CD4-positive, alpha-beta T cell treated with Interleukin-2 at 100 ng/mL for 4 hours (primary cell): ENCODE measurements around the gene ASTN1.

ENCODE experiments used
- DNase-seq: peaks from one replicate; pipeline ENCODE4 v3.0.0-alpha.2; 2020; ENCODE audit warnings: low spot score

The ASTN1 gene

GRCh38 chr1:177043597-177043996 is 120.9 kb downstream of the ASTN1 start:
- no peak for DNase-seq

- DNase-seq, result no peak
Measured at GRCh38 chr1:177035586-177035985, 128.9 kb downstream of the ASTN1 start.

GRCh38 chr1:177033628-177034027 is 130.9 kb downstream of the ASTN1 start:
- DNase-seq, result no peak

GRCh38 chr1:177032434-177032833 is 132.1 kb downstream of the ASTN1 start:
- DNase-seq, result no peak

GRCh38 chr1:177024623-177025022 is 139.9 kb downstream of the ASTN1 start:
- DNase-seq, result no peak

- DNase-seq, result no peak
Measured at GRCh38 chr1:177023726-177024125, 140.8 kb downstream of the ASTN1 start.

GRCh38 chr1:177023249-177023648 is 141.3 kb downstream of the ASTN1 start:
- no peak for DNase-seq

- no peak for DNase-seq
Measured at GRCh38 chr1:177021687-177022086, 142.8 kb downstream of the ASTN1 start.

GRCh38 chr1:177020851-177021589 is 143.5 kb downstream of the ASTN1 start:
- no peak for DNase-seq

- no peak for DNase-seq
Measured at GRCh38 chr1:177017287-177017852, 147.1 kb downstream of the ASTN1 start.

GRCh38 chr1:177014325-177014724 is 150.2 kb downstream of the ASTN1 start:
- DNase-seq, result no peak

GRCh38 chr1:177012342-177012925 is 152.1 kb downstream of the ASTN1 start:
- no peak for DNase-seq

GRCh38 chr1:177011508-177011907 is 153.0 kb downstream of the ASTN1 start:
- no peak for DNase-seq

GRCh38 chr1:177010211-177010825 is 154.2 kb downstream of the ASTN1 start:
- DNase-seq, result no peak

GRCh38 chr1:177008653-177009052 is 155.9 kb downstream of the ASTN1 start:
- no peak for DNase-seq

- no peak for DNase-seq
Measured at GRCh38 chr1:177007437-177008161, 156.9 kb downstream of the ASTN1 start.

GRCh38 chr1:177002891-177003290 is 161.6 kb downstream of the ASTN1 start:
- no peak for DNase-seq

GRCh38 chr1:177001556-177001955 is 163.0 kb downstream of the ASTN1 start:
- DNase-seq, result no peak

- DNase-seq, result no peak
Measured at GRCh38 chr1:176998183-176998795, 166.2 kb downstream of the ASTN1 start.

GRCh38 chr1:176996456-176997090 is 167.9 kb downstream of the ASTN1 start:
- no peak for DNase-seq

GRCh38 chr1:176994931-176995596 is 169.4 kb downstream of the ASTN1 start:
- no peak for DNase-seq
